Panc1 (cell line): ENCODE measurements around the gene GRHL1. TPM values are rescaled to one million over a fixed set of nuclear protein-coding genes. Genes with fewer than 3 reads are reported as not detected.

Experiments used
- ATAC-seq: fragments of 200-7000 bp; cut with Tn5 transposase; 2 replicates; pipeline ENCODE4 v1.9.1; 2020; ENCODE audit warnings: mild to moderate bottlenecking, moderate library complexity
- BruUV-seq: library from RNA; stranded (reverse); fragments of 400-500 nt; replicated peaks from 2 replicates; lab custom pipeline; 2021; lab: Mats Ljungman, UMichigan
- CTCF ChIA-PET: fragments of 300-600 bp; sonication (Branson Sonifier 250); formaldehyde crosslinking; loops from one replicate; lab custom pipeline; 2022; ENCODE audit warnings: antibody characterized with exemption; lab: Charles Lee
- POLR2A ChIA-PET: fragments of 300-600 bp; sonication (Branson Sonifier 250); formaldehyde crosslinking; loops from one replicate; lab custom pipeline; 2022; ENCODE audit warnings: antibody characterized with exemption; lab: Charles Lee
- DNase-seq: peaks from one replicate; pipeline ENCODE4 v3.0.0-alpha.2; 2010; ENCODE audit warnings: low read depth, low spot score
- H3K27ac ChIP-seq: 2 replicates; pipeline ENCODE4 v1.5.1; 2011; ENCODE audit warnings: mild to moderate bottlenecking, low read length, inconsistent platforms
- H3K27me3 ChIP-seq: fragments of 200-500 bp; sonication (Bioruptor generic); 2 replicates; pipeline ENCODE4 v1.6.0; 2014; ENCODE audit warnings: low read length, inconsistent platforms; ENCODE audit not compliant: control insufficient read depth, insufficient read depth
- H3K36me3 ChIP-seq: fragments of 200-500 bp; sonication (Bioruptor generic); 2 replicates; pipeline ENCODE4 v1.5.1; 2014; ENCODE audit warnings: inconsistent platforms, mild to moderate bottlenecking, low read length, moderate library complexity; ENCODE audit not compliant: control insufficient read depth, insufficient read depth
- H3K4me1 ChIP-seq: 2 replicates; pipeline ENCODE4 v1.5.1; 2011; ENCODE audit warnings: inconsistent platforms, mild to moderate bottlenecking, low read length, moderate library complexity; ENCODE audit not compliant: control insufficient read depth, insufficient read depth
- H3K4me3 ChIP-seq, 2 experiments: 2 replicates each; pipeline ENCODE4 v1.5.1; 2011 to 2012; ENCODE audit warnings: low read depth in 2 of 2, low read length in 2 of 2, mild to moderate bottlenecking in 2 of 2, inconsistent platforms in 1 of 2, moderate library complexity in 1 of 2
- H3K9me3 ChIP-seq: fragments of 200-500 bp; sonication (Bioruptor generic); 2 replicates; pipeline ENCODE4 v1.5.1; 2014; ENCODE audit warnings: low read depth, mild to moderate bottlenecking, inconsistent platforms, low read length, moderate library complexity; ENCODE audit not compliant: control insufficient read depth, insufficient read depth
- CTCF ChIP-seq: fragments of 450-650 bp; IDR thresholded peaks from 2 replicates; pipeline ENCODE4 v1.5.1; 2017; ENCODE audit warnings: mild to moderate bottlenecking
- REST ChIP-seq, 2 experiments: IDR thresholded peaks; 2 replicates each; pipeline ENCODE4 v1.6.1; 2011 to 2012; ENCODE audit warnings: low read depth in 2 of 2, control low read depth in 1 of 2, low read length in 1 of 2, mild to moderate bottlenecking in 1 of 2, moderate library complexity in 1 of 2; ENCODE audit not compliant: insufficient read depth in 1 of 2
- SIN3A ChIP-seq: IDR thresholded peaks from 2 replicates; pipeline ENCODE4 v1.6.1; 2012; ENCODE audit warnings: low read depth, mild to moderate bottlenecking, low read length, moderate library complexity, borderline replicate concordance; ENCODE audit not compliant: insufficient read depth
- TCF7L2 ChIP-seq: IDR thresholded peaks from 2 replicates; pipeline ENCODE4 v1.6.1; 2011; ENCODE audit warnings: mild to moderate bottlenecking, low read depth, low read length, inconsistent platforms
- in situ Hi-C: cut with HindIII; loops from 2 replicates; pipeline ENCODE4 v1.10.0; 2016; ENCODE audit warnings: low sequenced_read_pairs, low pct_unique_long_range_greater_than_20kb
- intact Hi-C: fragments of 100-400 bp; cut with micrococcal nuclease; formaldehyde crosslinking; loops from one replicate; pipeline ENCODE4 v1.10.0; 2022; ENCODE audit not compliant: unreplicated experiment
- total RNA-seq: library from RNA; stranded (reverse); gene quantifications from one replicate; pipeline ENCODE4 v1.2.1, GENCODE V29; 2021; ENCODE audit not compliant: unreplicated experiment

GRHL1 gene
- total RNA-seq, 1 experiment from 2014 or later, result 4.7 TPM

- ATAC-seq, result no peak
- ChIA-PET POLR2A (no interaction called here), CTCF (no interaction called here)
- TF ChIP-seq CTCF, result no peak
- TF ChIP-seq REST (IDR thresholded peaks at IDR 0.05; ENCODE audit: insufficient read depth in 1 of 2, low read depth in 2 of 2, low read length in 1 of 2), result no peak
- Histone ChIP-seq H3K4me3 (no peak overlapping the region), H3K4me1 (no peaks in the 10 kb centered on the region), H3K27ac (no peak overlapping the region), H3K9me3 (no peaks in the 10 kb centered on the region), H3K27me3 (no peaks in the 10 kb centered on the region), H3K36me3 (no peaks in the 10 kb centered on the region)
- BruUV-seq, result no TSS peak
- no peak for DNase-seq
- in situ Hi-C loops, result no loop called here
- intact Hi-C loops, result no loop called here
These were observed 51.2 kb downstream of the GRHL1 start for GRCh38 chr2:10002681-10003080.

GRCh38 chr2:10003206-10004125 is 52.0 kb downstream of the GRHL1 start:
- Histone ChIP-seq H3K36me3 (no peaks in the 10 kb centered on the region), H3K4me1 (no peaks in the 10 kb centered on the region), H3K9me3 (no peaks in the 10 kb centered on the region), H3K27ac (no peak overlapping the region), H3K4me3 (no peak overlapping the region), H3K27me3 (no peaks in the 10 kb centered on the region)
- no peak for DNase-seq
- intact Hi-C loops (no loop called here), in situ Hi-C loops (no loop called here)
- ChIA-PET POLR2A (no interaction called here), CTCF (no interaction called here)
- ATAC-seq, result no peak
- TF ChIP-seq CTCF (no peak), SIN3A (no peak), TCF7L2 (no peak)
- BruUV-seq, result no TSS peak
